Psoas muscle (tissue), 8 donors: Measurements from ENCODE around the gene SACS. TPM values are rescaled to one million over a fixed set of nuclear protein-coding genes. Genes with fewer than 3 reads are reported as not detected.

Source experiments
- ATAC-seq, 4 donors: fragments of 200-7000 bp; cut with Tn5 transposase; one replicate each; pipeline ENCODE4 v1.9.1; 2020; ENCODE audit warnings: moderate library complexity in 3 of 4, mild to moderate bottlenecking in 2 of 4
- DNase-seq, 2 donors: peaks; one replicate each; pipeline ENCODE4 v3.0.0-alpha.2; 2020
- H3K27ac ChIP-seq: fragments of 200-600 bp; one replicate; pipeline ENCODE4 v1.8.0; 2022
- H3K27me3 ChIP-seq, 3 donors: fragments of 200-600 bp in 1 of 3; one replicate each; pipeline versions ENCODE4 v1.6.1 to v1.8.0; 2013 to 2022; ENCODE audit warnings: low read length in 2 of 3, mild to moderate bottlenecking in 2 of 3, moderate library complexity in 1 of 3; ENCODE audit not compliant: insufficient read depth in 3 of 3
- H3K36me3 ChIP-seq, 2 donors: fragments of 200-600 bp in 1 of 2; one replicate each; pipeline versions ENCODE4 v1.6.1 to v1.8.0; 2013 to 2022; ENCODE audit warnings: low read depth in 1 of 2, mild to moderate bottlenecking in 1 of 2, moderate library complexity in 1 of 2; ENCODE audit not compliant: insufficient read depth in 1 of 2
- H3K4me1 ChIP-seq: fragments of 200-600 bp; one replicate; pipeline ENCODE4 v1.8.0; 2022
- H3K4me3 ChIP-seq: fragments of 200-600 bp; one replicate; pipeline ENCODE4 v1.8.0; 2022; ENCODE audit warnings: mild to moderate bottlenecking
- H3K9me3 ChIP-seq: fragments of 200-600 bp; one replicate; pipeline ENCODE4 v1.8.0; 2022
- CTCF ChIP-seq: fragments of 200-600 bp; IDR thresholded peaks from one replicate; pipeline ENCODE4 v1.8.0; 2022; ENCODE audit warnings: antibody characterized with exemption
- WGBS, 3 donors: extraction: QIAGEN DNeasy Blood & Tissue Kit; methylation state at CpG; one replicate each; pipeline versions ENCODE4 v1.1.6 to v1.1.7; 2013; 5-methylcytosine and 5-hydroxymethylcytosine counted together
- intact Hi-C, 2 donors: fragments of 100-400 bp; cut with DNase I; formaldehyde crosslinking; loops; one replicate each; pipeline versions ENCODE4 v1.11.0 to v1.14.2; 2022
- polyA plus RNA-seq, 3 donors: library from polyadenylated mRNA; stranded (reverse); fragments of 200-250 nt; gene quantifications; one replicate each; pipeline ENCODE4 v1.2.3, GENCODE V29; 2013
- total RNA-seq, 4 donors: library from RNA; stranded (reverse); fragmentation: NEBNext Ultra II Directional in 2 of 4; extraction: Animal tissue kit (Norgen Biotek cat#: 25700) in 2 of 4; gene quantifications; one replicate each; pipeline versions ENCODE4 v1.2.1 to v1.2.4, GENCODE V29; 2021 to 2023
- donor health status: healthy with polysubstance abuse.
- donor health status: DM: no; HTN: no; CAD: no; lungs with moderate emphysema.
- donor health status: Bipolar disorder and iron deficiency.
- donor health status: healthy.
- donor health status: DM: yes; HTN: yes; CAD: no.
- donor health status: DM: no; HTN: no; CAD: no.
- donor health status: DM: no; HTN: no; CAD: no.
- donor health status: DM: yes; HTN: yes; CAD: no.

The SACS gene
- total and polyA plus RNA-seq, 7 donors = 6.3 to 56.1 (median 17.3) TPM

- Histone ChIP-seq H3K4me1 (no peaks in the 10 kb centered on the region), H3K27me3 (no peaks in the 10 kb centered on the region), H3K4me3 (no peak overlapping the region), H3K27ac (no peak overlapping the region), H3K36me3 (no peaks in the 10 kb centered on the region), H3K9me3 (no peaks in the 10 kb centered on the region)
- intact Hi-C loops = no loop called here
- 92 to 95% (median 95%) methylated on average over 5 of the region's 5 CpGs for WGBS, 3 donors
- TF ChIP-seq CTCF = no peak
- no peak for ATAC-seq
- DNase-seq = no peak
These were observed 39.7 kb upstream of the SACS start for GRCh38 chr13:23473221-23473620.

- 96 to 97% (median 96%) methylated on average over 4 of the region's 4 CpGs for whole genome bisulfite sequencing, 3 donors
- Histone ChIP-seq H3K36me3 (no peaks in the 10 kb centered on the region), H3K9me3 (no peaks in the 10 kb centered on the region), H3K4me1 (peaks cover 6% of the 10 kb centered on the region), H3K27ac (no peak overlapping the region), H3K27me3 (no peaks in the 10 kb centered on the region), H3K4me3 (no peak overlapping the region)
- TF ChIP-seq CTCF = no peak
- intact Hi-C loops = no loop called here
- ATAC-seq (no peak), DNase-seq (no peak)
These were observed 38.7 kb upstream of the SACS start for GRCh38 chr13:23472189-23472588.

- no peaks in the 10 kb centered on the region for H3K9me3 ChIP-seq
- WGBS, 3 donors = 72 to 83% (median 77%) methylated on average over 7 of the region's 7 CpGs
- no peak overlapping the region for H3K27ac ChIP-seq
- no peak for DNase-seq
- H3K27me3 ChIP-seq = no peaks in the 10 kb centered on the region
- H3K4me3 ChIP-seq = no peak overlapping the region
- TF ChIP-seq CTCF = no peak
- H3K36me3 ChIP-seq = no peaks in the 10 kb centered on the region
- ATAC-seq = no peak
- intact Hi-C loops = no loop called here
- H3K4me1 ChIP-seq = peaks cover 9% of the 10 kb centered on the region
These were observed 37.5 kb upstream of the SACS start for GRCh38 chr13:23470790-23471614.

- H3K4me1 ChIP-seq = peaks cover 14% of the 10 kb centered on the region
- H3K27me3 ChIP-seq = no peaks in the 10 kb centered on the region
- DNase-seq (no peak), ATAC-seq (no peak)
- WGBS, 3 donors = 42 to 67% (median 49%) methylated on average over 9 of the region's 9 CpGs
- intact Hi-C loops = loop anchor here (5.0 to 10.0 kb wide), 4 partner anchors 97 to 402 kb away; partner anchors contain the start of gene TNFRSF19 (in 1 of the 2)
- no peak for TF ChIP-seq CTCF
- no peak overlapping the region for H3K27ac ChIP-seq
- H3K4me3 ChIP-seq = no peak overlapping the region
- no peaks in the 10 kb centered on the region for H3K9me3 ChIP-seq
- no peaks in the 10 kb centered on the region for H3K36me3 ChIP-seq
These were observed 36.5 kb upstream of the SACS start for GRCh38 chr13:23469951-23470421.
